ENCODE data around the gene EYS.

Gene EYS

DNA sequence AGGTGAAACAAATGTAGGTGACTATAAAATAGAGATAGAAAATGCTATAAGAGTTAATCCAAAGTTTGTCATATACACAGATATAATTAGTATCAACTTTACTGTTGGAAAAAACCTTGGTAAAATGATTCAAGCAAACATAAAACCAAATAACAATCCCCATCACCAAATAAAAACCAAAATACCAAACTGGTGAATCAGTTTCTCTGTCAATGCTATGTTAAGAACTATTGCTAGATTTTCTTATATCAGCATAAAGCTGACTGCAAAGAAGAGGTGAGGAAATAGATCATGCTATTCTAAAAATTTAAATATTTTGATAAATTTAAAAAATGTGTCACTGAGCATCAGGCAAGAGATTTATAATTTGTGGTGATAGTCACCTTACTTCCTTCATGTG lies 1413.0 kb downstream of the EYS start:
- Histone ChIP-seq H3K9me3 (ENCODE audit: control insufficient read depth, insufficient read depth, low read depth, low read length) (no peaks in the 10 kb centered on the region; the same call in 1 of the 2 replicates), H3K4me1 (ENCODE audit: control insufficient read depth, insufficient read depth, low read length) (no peaks in the 10 kb centered on the region; the same call in 1 of the 2 replicates), H3K4me3 (ENCODE audit: low read depth, low read length) (no peak overlapping the region), H3K27me3 (ENCODE audit: control insufficient read depth, insufficient read depth, low read length) (no peaks in the 10 kb centered on the region), H3K9ac (ENCODE audit: low read length) (no peak overlapping the region), H3K27ac (ENCODE audit: low read depth, low read length) (no peak overlapping the region), H3K36me3 (ENCODE audit: control insufficient read depth, insufficient read depth, low read length) (no peaks in the 10 kb centered on the region)

DNA sequence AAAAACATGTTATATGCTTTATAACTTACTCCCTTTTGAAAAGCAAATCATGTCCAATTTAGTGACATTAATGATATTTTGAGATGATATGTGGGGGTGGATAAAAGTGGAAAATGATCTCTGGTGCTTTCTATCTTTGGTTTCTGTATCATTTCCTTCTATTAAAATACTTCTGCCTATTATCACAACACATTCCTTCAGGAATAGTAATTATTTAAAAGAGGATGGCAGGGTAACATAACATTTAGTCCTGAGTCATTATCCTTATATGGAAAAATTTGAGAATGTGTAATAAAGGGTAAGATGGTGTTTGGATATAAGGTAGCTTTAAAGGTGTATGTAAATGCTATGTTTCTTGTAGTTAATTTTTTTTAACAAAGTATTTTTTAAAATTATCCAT lies 1413.7 kb downstream of the EYS start:
- H3K27ac ChIP-seq (ENCODE audit: low read depth, low read length) = no peak overlapping the region
- no peaks in the 10 kb centered on the region for H3K4me1 ChIP-seq (ENCODE audit: control insufficient read depth, insufficient read depth, low read length)
- no peak overlapping the region for H3K9ac ChIP-seq (ENCODE audit: low read length)
- H3K4me3 ChIP-seq (ENCODE audit: low read depth, low read length) = no peak overlapping the region
- H3K27me3 ChIP-seq (ENCODE audit: control insufficient read depth, insufficient read depth, low read length) = no peaks in the 10 kb centered on the region
- no peaks in the 10 kb centered on the region for H3K36me3 ChIP-seq (ENCODE audit: control insufficient read depth, insufficient read depth, low read length)
- H3K9me3 ChIP-seq (ENCODE audit: control insufficient read depth, insufficient read depth, low read depth, low read length) = no peaks in the 10 kb centered on the region; the same call in 1 of the 2 replicates

DNA sequence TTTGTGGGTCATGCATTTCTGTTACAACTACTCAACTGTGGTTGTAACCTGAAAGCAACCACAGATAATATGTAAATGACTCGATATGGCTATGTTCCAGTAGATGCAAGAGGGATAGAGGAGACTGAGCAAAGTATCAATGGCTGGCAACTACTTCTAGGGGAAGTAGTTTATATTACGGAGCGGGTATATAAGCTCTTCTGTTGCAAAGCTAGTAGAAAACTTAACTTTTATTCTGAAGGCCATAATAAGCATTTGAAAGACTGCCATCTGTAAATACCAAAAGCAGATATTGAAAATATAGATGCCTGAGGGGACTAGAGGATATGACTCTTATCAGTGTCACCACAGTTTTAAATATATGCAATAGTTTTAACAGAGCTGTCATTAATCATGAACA lies 1416.2 kb downstream of the EYS start:
- Histone ChIP-seq H3K27me3 (ENCODE audit: control insufficient read depth, insufficient read depth, low read length) (no peaks in the 10 kb centered on the region), H3K27ac (ENCODE audit: low read depth, low read length) (no peak overlapping the region), H3K9me3 (ENCODE audit: control insufficient read depth, insufficient read depth, low read depth, low read length) (no peaks in the 10 kb centered on the region), H3K4me1 (ENCODE audit: control insufficient read depth, insufficient read depth, low read length) (no peaks in the 10 kb centered on the region), H3K36me3 (ENCODE audit: control insufficient read depth, insufficient read depth, low read length) (no peaks in the 10 kb centered on the region), H3K9ac (ENCODE audit: low read length) (no peak overlapping the region), H3K4me3 (ENCODE audit: low read depth, low read length) (no peak overlapping the region)

DNA sequence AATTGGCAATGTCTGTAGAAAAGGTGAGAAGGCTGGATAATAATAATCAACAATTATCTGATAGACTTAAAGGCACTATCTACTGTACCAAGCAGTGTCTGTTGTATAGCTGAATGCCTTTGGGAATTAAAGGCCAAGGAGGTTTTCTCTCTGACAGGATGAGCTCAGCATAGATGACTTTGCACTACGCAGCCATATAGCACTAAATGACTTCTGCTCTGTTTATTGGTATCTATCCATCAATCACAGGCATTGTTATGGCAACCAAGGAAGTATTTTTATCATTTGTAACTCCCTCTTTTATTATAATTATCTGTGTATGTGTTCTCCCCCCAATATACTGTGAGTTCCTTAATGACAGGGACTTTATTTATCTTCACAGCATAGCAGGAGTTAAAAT lies 1417.1 kb downstream of the EYS start:
- no peak overlapping the region for H3K4me3 ChIP-seq (ENCODE audit: low read depth, low read length)
- no peak overlapping the region for H3K27ac ChIP-seq (ENCODE audit: low read depth, low read length)
- H3K4me1 ChIP-seq (ENCODE audit: control insufficient read depth, insufficient read depth, low read length) = no peaks in the 10 kb centered on the region
- no peaks in the 10 kb centered on the region for H3K36me3 ChIP-seq (ENCODE audit: control insufficient read depth, insufficient read depth, low read length)
- H3K27me3 ChIP-seq (ENCODE audit: control insufficient read depth, insufficient read depth, low read length) = no peaks in the 10 kb centered on the region
- H3K9ac ChIP-seq (ENCODE audit: low read length) = no peak overlapping the region
- H3K9me3 ChIP-seq (ENCODE audit: control insufficient read depth, insufficient read depth, low read depth, low read length) = peaks cover under 1% of the 10 kb centered on the region; the same call in 1 of the 2 replicates

DNA sequence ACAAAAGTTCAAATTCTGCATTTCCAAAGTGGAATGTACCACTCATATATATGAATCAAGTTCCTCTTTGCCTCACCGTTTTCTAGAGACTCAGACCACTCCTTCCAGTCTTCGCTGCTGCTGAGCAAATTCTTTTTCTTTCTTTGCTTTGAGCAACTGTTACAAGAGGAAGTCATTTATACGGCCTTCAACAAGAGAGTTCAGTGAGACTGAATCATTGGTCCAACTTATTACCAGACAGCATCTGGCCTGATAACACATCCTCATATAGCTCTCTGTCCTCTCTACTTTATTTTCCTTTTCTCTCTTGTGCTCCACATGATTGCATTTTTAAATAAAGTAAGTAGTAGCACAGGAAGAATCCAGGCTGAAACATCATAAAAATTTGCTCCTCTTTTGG lies 1418.7 kb downstream of the EYS start:
- Histone ChIP-seq H3K4me3 (ENCODE audit: low read depth, low read length) (no peak overlapping the region), H3K27ac (ENCODE audit: low read depth, low read length) (no peak overlapping the region), H3K4me1 (ENCODE audit: control insufficient read depth, insufficient read depth, low read length) (no peaks in the 10 kb centered on the region), H3K36me3 (ENCODE audit: control insufficient read depth, insufficient read depth, low read length) (no peaks in the 10 kb centered on the region), H3K9ac (ENCODE audit: low read length) (no peak overlapping the region), H3K27me3 (ENCODE audit: control insufficient read depth, insufficient read depth, low read length) (no peaks in the 10 kb centered on the region), H3K9me3 (ENCODE audit: control insufficient read depth, insufficient read depth, low read depth, low read length) (peaks cover 9% of the 10 kb centered on the region; the same call in 1 of the 2 replicates)

DNA sequence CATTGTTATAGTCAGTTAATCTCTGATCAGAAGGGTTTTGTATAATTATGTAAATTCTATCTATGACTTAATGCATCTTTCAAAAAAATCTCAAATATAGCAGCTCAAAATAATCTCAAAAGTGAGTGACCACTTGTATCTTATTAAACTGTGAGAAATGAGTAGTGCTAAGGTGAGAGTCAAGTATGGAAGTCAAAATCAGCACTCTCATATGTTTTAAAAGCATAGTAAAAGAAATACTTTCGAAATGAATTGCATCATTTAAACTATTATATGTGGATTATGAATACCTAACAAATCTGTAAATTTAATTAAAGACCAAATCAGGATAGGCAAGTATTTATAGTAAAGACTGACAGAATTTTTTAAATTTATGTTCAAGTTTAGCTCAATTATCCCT lies 1425.9 kb downstream of the EYS start:
- 0 out of 2 replicates have a peak, but pooled peaks cover 4% of the 10 kb centered on the region for H3K4me1 ChIP-seq (ENCODE audit: control insufficient read depth, insufficient read depth, low read length)
- H3K9ac ChIP-seq (ENCODE audit: low read length) = no peak overlapping the region
- no peaks in the 10 kb centered on the region for H3K27me3 ChIP-seq (ENCODE audit: control insufficient read depth, insufficient read depth, low read length)
- H3K27ac ChIP-seq (ENCODE audit: low read depth, low read length) = no peak overlapping the region
- peaks cover 9% of the 10 kb centered on the region; the same call in 1 of the 2 replicates for H3K9me3 ChIP-seq (ENCODE audit: control insufficient read depth, insufficient read depth, low read depth, low read length)
- no peak overlapping the region for H3K4me3 ChIP-seq (ENCODE audit: low read depth, low read length)
- H3K36me3 ChIP-seq (ENCODE audit: control insufficient read depth, insufficient read depth, low read length) = no peaks in the 10 kb centered on the region

DNA sequence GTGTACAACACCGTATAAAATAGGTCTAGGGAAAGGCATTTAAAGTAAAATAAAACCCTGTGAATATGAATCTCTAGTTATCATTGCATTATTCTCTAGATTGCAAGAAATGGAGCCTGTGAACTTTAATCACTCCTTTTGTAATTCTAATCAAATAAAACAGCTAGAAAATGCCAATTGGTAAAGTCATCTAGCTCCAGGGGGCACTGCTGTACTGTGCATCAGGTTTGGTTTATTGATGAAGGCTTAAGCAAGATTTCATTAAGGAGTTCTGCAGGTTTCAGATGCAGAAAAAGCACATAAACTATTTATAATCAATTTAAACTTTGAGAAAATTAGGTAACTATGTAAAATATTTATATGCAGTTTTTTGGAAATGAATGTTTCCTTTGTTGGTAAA lies 1426.5 kb downstream of the EYS start:
- H3K36me3 ChIP-seq (ENCODE audit: control insufficient read depth, insufficient read depth, low read length) = no peaks in the 10 kb centered on the region
- H3K4me3 ChIP-seq (ENCODE audit: low read depth, low read length) = no peak overlapping the region
- no peak overlapping the region for H3K27ac ChIP-seq (ENCODE audit: low read depth, low read length)
- H3K27me3 ChIP-seq (ENCODE audit: control insufficient read depth, insufficient read depth, low read length) = no peaks in the 10 kb centered on the region
- H3K9ac ChIP-seq (ENCODE audit: low read length) = no peak overlapping the region
- peaks cover 9% of the 10 kb centered on the region; the same call in 1 of the 2 replicates for H3K9me3 ChIP-seq (ENCODE audit: control insufficient read depth, insufficient read depth, low read depth, low read length)
- H3K4me1 ChIP-seq (ENCODE audit: control insufficient read depth, insufficient read depth, low read length) = 0 out of 2 replicates have a peak, but pooled peaks cover 4% of the 10 kb centered on the region

DNA sequence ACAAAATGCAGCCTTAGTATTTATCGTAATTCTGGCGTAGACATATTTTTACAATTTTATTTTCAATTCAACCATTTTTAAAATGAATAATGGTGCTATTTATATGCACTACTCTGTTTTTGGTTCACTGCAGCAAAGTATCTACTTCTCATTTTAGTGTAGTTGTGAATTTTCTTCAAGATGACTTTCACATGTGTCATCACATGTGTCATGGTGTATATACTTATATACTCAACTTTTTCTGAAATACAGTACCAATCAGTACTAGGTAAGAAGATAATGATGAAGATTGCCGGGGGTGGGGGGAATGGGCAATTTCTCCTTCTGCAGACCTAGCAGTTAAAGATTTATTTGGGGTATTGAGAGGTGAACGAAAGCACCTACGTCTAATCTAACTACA lies 1436.9 kb downstream of the EYS start:
- H3K36me3 ChIP-seq (ENCODE audit: control insufficient read depth, insufficient read depth, low read length) = no peaks in the 10 kb centered on the region
- no peaks in the 10 kb centered on the region for H3K27me3 ChIP-seq (ENCODE audit: control insufficient read depth, insufficient read depth, low read length)

DNA sequence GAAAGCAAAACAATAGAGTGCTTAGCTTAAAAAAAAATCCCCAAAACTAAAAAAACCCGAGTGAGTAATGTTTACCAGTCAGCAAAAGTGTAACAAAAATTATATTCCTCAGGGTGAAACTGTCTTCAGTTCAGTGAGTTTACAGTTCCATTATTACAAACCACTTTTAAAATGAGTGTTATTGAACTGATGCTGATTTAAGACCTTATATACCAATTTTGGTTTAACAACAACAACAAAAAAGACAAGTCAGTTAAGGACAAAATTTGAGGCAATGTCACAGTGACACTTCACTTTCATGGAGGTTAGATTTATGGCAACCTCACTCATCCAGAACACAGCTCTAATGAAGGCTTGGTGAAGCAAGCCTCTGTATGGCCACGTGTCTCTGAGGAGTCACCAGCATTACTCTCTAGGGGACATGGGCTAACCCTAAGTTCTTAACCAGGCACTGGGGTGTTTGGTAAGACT lies 1440.6 kb downstream of the EYS start:
- no peaks in the 10 kb centered on the region for H3K36me3 ChIP-seq (ENCODE audit: control insufficient read depth, insufficient read depth, low read length)
- no peak overlapping the region for H3K27ac ChIP-seq (ENCODE audit: low read depth, low read length)
- no peak overlapping the region for H3K4me3 ChIP-seq (ENCODE audit: low read depth, low read length)
- no peaks in the 10 kb centered on the region for H3K9me3 ChIP-seq (ENCODE audit: control insufficient read depth, insufficient read depth, low read depth, low read length)
- H3K27me3 ChIP-seq (ENCODE audit: control insufficient read depth, insufficient read depth, low read length) = no peaks in the 10 kb centered on the region
- peaks cover 20% of the 10 kb centered on the region for H3K4me1 ChIP-seq (ENCODE audit: control insufficient read depth, insufficient read depth, low read length)
- H3K9ac ChIP-seq (ENCODE audit: low read length) = no peak overlapping the region

More for the DNA sequence above, 1436.9 kb downstream of the EYS start:
- H3K9ac ChIP-seq (ENCODE audit: low read length) = no peak overlapping the region
- no peaks in the 10 kb centered on the region for H3K9me3 ChIP-seq (ENCODE audit: control insufficient read depth, insufficient read depth, low read depth, low read length)
- H3K4me1 ChIP-seq (ENCODE audit: control insufficient read depth, insufficient read depth, low read length) = no peaks in the 10 kb centered on the region
- H3K27ac ChIP-seq (ENCODE audit: low read depth, low read length) = no peak overlapping the region
- H3K4me3 ChIP-seq (ENCODE audit: low read depth, low read length) = no peak overlapping the region

DNA sequence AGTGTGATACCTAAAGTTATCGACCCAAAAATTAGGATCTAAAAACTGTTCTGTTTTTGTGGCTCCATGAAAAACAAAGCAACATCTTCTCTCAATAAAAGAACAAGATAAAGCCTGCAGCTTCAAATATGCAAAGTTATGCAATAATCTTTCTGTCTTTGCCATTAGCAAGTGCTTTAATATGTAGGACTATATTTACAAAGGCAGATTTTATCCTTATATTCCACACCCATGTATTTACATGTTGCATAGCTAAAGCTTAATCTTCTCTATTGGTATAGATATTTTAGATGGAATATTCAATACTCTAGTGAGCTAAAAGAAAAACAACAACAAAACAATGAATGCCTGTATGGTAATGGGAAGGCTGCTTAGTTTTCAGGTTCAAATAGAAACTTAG lies 1443.2 kb downstream of the EYS start:
- Histone ChIP-seq H3K27ac (ENCODE audit: low read depth, low read length) (no peak overlapping the region), H3K4me3 (ENCODE audit: low read depth, low read length) (no peak overlapping the region), H3K36me3 (ENCODE audit: control insufficient read depth, insufficient read depth, low read length) (no peaks in the 10 kb centered on the region), H3K27me3 (ENCODE audit: control insufficient read depth, insufficient read depth, low read length) (no peaks in the 10 kb centered on the region), H3K9me3 (ENCODE audit: control insufficient read depth, insufficient read depth, low read depth, low read length) (no peaks in the 10 kb centered on the region), H3K9ac (ENCODE audit: low read length) (no peak overlapping the region), H3K4me1 (ENCODE audit: control insufficient read depth, insufficient read depth, low read length) (peaks cover 36% of the 10 kb centered on the region)

DNA sequence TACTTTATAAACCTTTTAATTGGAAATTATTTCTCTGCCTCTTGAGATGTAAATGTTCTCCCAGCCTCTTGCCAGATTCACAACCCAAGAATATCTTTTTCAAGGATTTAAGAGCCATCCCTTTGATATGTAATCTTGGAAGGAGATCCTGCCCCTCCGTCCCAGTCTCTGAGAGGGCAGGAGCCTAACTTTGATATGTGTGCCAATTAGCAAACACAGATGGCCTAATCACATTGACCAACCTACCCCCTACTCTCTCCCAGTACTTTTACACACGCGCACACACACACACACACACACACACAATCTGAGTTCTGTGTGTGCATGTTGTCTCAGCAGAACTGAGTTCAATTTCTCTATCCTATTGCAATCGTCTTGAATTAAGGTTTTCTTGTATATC lies 1447.7 kb downstream of the EYS start:
- Histone ChIP-seq H3K27ac (ENCODE audit: low read depth, low read length) (no peak overlapping the region), H3K4me1 (ENCODE audit: control insufficient read depth, insufficient read depth, low read length) (peaks cover 37% of the 10 kb centered on the region), H3K9ac (ENCODE audit: low read length) (no peak overlapping the region), H3K9me3 (ENCODE audit: control insufficient read depth, insufficient read depth, low read depth, low read length) (no peaks in the 10 kb centered on the region), H3K4me3 (ENCODE audit: low read depth, low read length) (no peak overlapping the region), H3K36me3 (ENCODE audit: control insufficient read depth, insufficient read depth, low read length) (no peaks in the 10 kb centered on the region), H3K27me3 (ENCODE audit: control insufficient read depth, insufficient read depth, low read length) (no peaks in the 10 kb centered on the region)

DNA sequence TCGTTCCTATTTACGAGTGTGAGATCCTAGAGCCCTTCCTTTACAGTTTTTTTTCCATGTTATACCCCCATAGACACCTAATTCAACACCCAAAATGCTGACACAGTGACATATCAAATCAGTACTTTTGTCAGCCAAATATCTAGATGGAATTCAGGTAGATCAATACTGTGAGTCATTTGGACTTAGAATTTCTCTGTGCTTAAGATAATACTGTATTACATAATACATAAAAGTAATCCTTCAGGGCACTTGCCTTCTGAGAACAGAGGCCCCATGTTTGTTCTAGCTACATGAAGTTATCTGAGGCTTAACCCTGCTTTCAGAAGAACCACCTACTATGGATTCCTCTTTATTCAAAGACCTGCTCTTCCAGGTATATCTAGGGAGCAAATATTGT lies 1448.3 kb downstream of the EYS start:
- no peak overlapping the region for H3K4me3 ChIP-seq (ENCODE audit: low read depth, low read length)
- H3K9me3 ChIP-seq (ENCODE audit: control insufficient read depth, insufficient read depth, low read depth, low read length) = no peaks in the 10 kb centered on the region
- peaks cover 32% of the 10 kb centered on the region for H3K4me1 ChIP-seq (ENCODE audit: control insufficient read depth, insufficient read depth, low read length)
- H3K27ac ChIP-seq (ENCODE audit: low read depth, low read length) = no peak overlapping the region
- H3K36me3 ChIP-seq (ENCODE audit: control insufficient read depth, insufficient read depth, low read length) = no peaks in the 10 kb centered on the region
- no peaks in the 10 kb centered on the region for H3K27me3 ChIP-seq (ENCODE audit: control insufficient read depth, insufficient read depth, low read length)
- H3K9ac ChIP-seq (ENCODE audit: low read length) = no peak overlapping the region
